GM12878 (cell line): ENCODE data around the gene ITGA11. TPM values are rescaled to one million over a fixed set of nuclear protein-coding genes. Genes with fewer than 3 reads are reported as not detected.

ENCODE experiments used
- ATAC-seq: fragments of 200-7000 bp; cut with Tn5 transposase; 3 replicates; pipeline ENCODE4 v1.9.1; 2020; ENCODE audit warnings: mild to moderate bottlenecking, moderate library complexity
- BruUV-seq: library from RNA; stranded (reverse); fragments of 400-500 nt; replicated peaks from 2 replicates; lab custom pipeline; 2021; lab: Mats Ljungman, UMichigan
- CTCF ChIA-PET: fragments of 300-600 bp; sonication (Branson Sonifier 250); formaldehyde crosslinking; extraction: SDS; loops from one replicate; lab custom pipeline; 2021; ENCODE audit warnings: inconsistent platforms; lab: Yijun Ruan, JAX
- POLR2A ChIA-PET: fragments of 350-600 bp; formaldehyde crosslinking; extraction: SDS; loops from one replicate; lab custom pipeline; 2021; ENCODE audit warnings: inconsistent platforms; lab: Charles Lee
- RAD21 ChIA-PET: fragments of 300-600 bp; sonication (Branson Sonifier 250); formaldehyde crosslinking; loops from one replicate; lab custom pipeline; 2023; ENCODE audit warnings: antibody characterized with exemption; ENCODE audit not compliant: unreplicated experiment; lab: Charles Lee
- SMC1A ChIA-PET: fragments of 300-600 bp; sonication (Branson Sonifier 250); formaldehyde crosslinking; loops from one replicate; lab custom pipeline; 2023; ENCODE audit not compliant: unreplicated experiment, uncharacterized antibody; lab: Charles Lee
- DNase-seq: peaks from one replicate; pipeline ENCODE4 v3.0.0-alpha.2; 2011; ENCODE audit warnings: low read depth, low spot score
- FAIRE-seq: peaks from 3 replicates; lab custom pipeline; 2011; peaks lifted over from hg19 to GRCh38; lab: Jason Lieb, UNC
- H2AFZ ChIP-seq: 2 replicates; pipeline ENCODE4 v1.6.0; 2011; ENCODE audit warnings: low read depth, low read length, control low read depth; ENCODE audit not compliant: control insufficient read depth
- H3K27ac ChIP-seq: 2 replicates; pipeline ENCODE4 v1.5.1; 2011; ENCODE audit warnings: control low read depth; ENCODE audit not compliant: control insufficient read depth, insufficient read depth
- H3K27me3 ChIP-seq, 2 experiments: replicated peaks in 1 of 2; 2 replicates each; pipeline versions ENCODE4 v1.6.0 to v1.6.1; 2011; ENCODE audit warnings: low read length in 1 of 2; ENCODE audit not compliant: control insufficient read depth in 2 of 2, insufficient read depth in 2 of 2
- H3K36me3 ChIP-seq, 2 experiments: 2 replicates each; pipeline ENCODE4 v1.5.1; 2011; ENCODE audit warnings: low read length in 1 of 2; ENCODE audit not compliant: control insufficient read depth in 2 of 2, insufficient read depth in 2 of 2
- H3K4me1 ChIP-seq: 2 replicates; pipeline ENCODE4 v1.6.1; 2011; ENCODE audit warnings: mild to moderate bottlenecking, low read length, moderate library complexity, mixed read lengths; ENCODE audit not compliant: control insufficient read depth, insufficient read depth
- H3K4me2 ChIP-seq: 2 replicates; pipeline ENCODE4 v1.6.0; 2011; ENCODE audit warnings: control low read depth; ENCODE audit not compliant: control insufficient read depth, insufficient read depth
- H3K4me3 ChIP-seq: fragments of 200-600 bp; sonication (generic); 2 replicates; pipeline ENCODE4 v1.5.1; 2016
- H3K79me2 ChIP-seq: 2 replicates; pipeline ENCODE4 v1.6.0; 2011; ENCODE audit warnings: low read length; ENCODE audit not compliant: control insufficient read depth, insufficient read depth
- H3K9ac ChIP-seq: 2 replicates; pipeline ENCODE4 v1.8.0; 2011; ENCODE audit warnings: low read length, control low read depth, mixed read lengths; ENCODE audit not compliant: control insufficient read depth, insufficient read depth
- H3K9me3 ChIP-seq: replicated peaks from 3 replicates; pipeline ENCODE4 v1.5.1; 2011; ENCODE audit warnings: mild to moderate bottlenecking, low read length; ENCODE audit not compliant: control insufficient read depth, insufficient read depth
- H4K20me1 ChIP-seq: 2 replicates; pipeline ENCODE4 v1.6.0; 2011; ENCODE audit not compliant: control insufficient read depth, insufficient read depth
- ATF7 ChIP-seq: fragments of 450-650 bp; IDR thresholded peaks from 2 replicates; pipeline ENCODE4 v1.6.1; 2016; ENCODE audit warnings: low read depth, mild to moderate bottlenecking
- BACH1 ChIP-seq: fragments of 450-650 bp; IDR thresholded peaks from 2 replicates; pipeline ENCODE4 v1.6.1; 2017; ENCODE audit warnings: mild to moderate bottlenecking, borderline replicate concordance
- KAT2A ChIP-seq: conservative IDR thresholded peaks from 2 replicates; pipeline ENCODE4 v1.6.1; 2011; ENCODE audit warnings: low read depth, low read length; ENCODE audit not compliant: control insufficient read depth
- RBBP5 ChIP-seq: fragments of 200-600 bp; sonication (generic); conservative IDR thresholded peaks from 2 replicates; pipeline ENCODE4 v1.6.1; 2016
- RFX5 ChIP-seq: IDR thresholded peaks from 2 replicates; pipeline ENCODE4 v1.6.1; 2011; ENCODE audit warnings: low read depth, low read length, improper control_type of control experiment
- WGBS: methylation state at CpG from one replicate; pipeline ENCODE4 v1.1.6; 2016; ENCODE audit warnings: low lambda C conversion rate; ENCODE audit not compliant: insufficient replicate concordance, insufficient coverage; ENCODE audit errors: missing lambda C conversion rate; 5-methylcytosine and 5-hydroxymethylcytosine counted together
- in situ Hi-C: fragments of 300-500 bp; cut with MboI; formaldehyde crosslinking; loops from 9 replicates; pipeline ENCODE4 v1.14.3; 2018; ENCODE audit warnings: mixed read lengths
- intact Hi-C: fragments of 100-400 bp; cut with micrococcal nuclease; formaldehyde crosslinking; loops from one replicate; pipeline ENCODE4 v1.14.2; 2022; ENCODE audit not compliant: unreplicated experiment
- polyA plus RNA-seq, 11 experiments: library from polyadenylated mRNA; depleted of rRNA in 4 of 11; unstranded in 6 of 11; stranded (reverse) in 5 of 11; fragments of >200 nt; fragmentation: Nextera tagmentation in 4 of 11; fragmentation: Illumina TruSeq in 1 of 11; extraction: Ambion mirVana in 4 of 11; extraction: Trizol in 1 of 11; gene quantifications; 1 replicate in 1 of 11; 2 replicates in 10 of 11; pipeline versions ENCODE4 v1.2.1 to v1.2.3, GENCODE V29; 2011 to 2016; ENCODE audit warnings: inconsistent platforms in 2 of 11, missing spikeins in 2 of 11, low read depth in 1 of 11
- total RNA-seq, 4 experiments: library from RNA; depleted of rRNA in 3 of 4; stranded (reverse); fragments of >200 nt in 3 of 4; fragmentation: Illumina TruSeq in 1 of 4; extraction: Trizol in 1 of 4; gene quantifications; 2 replicates each; pipeline versions ENCODE4 v1.2.1 to v1.2.3, GENCODE V29; 2013 to 2021
- TF ChIP-seq, protein P1 (sequence below): fragments of 450-650 bp; formaldehyde crosslinking; IDR thresholded peaks from 2 replicates; pipeline ENCODE4 v1.5.0; 2022; ENCODE audit warnings: mild to moderate bottlenecking, missing genetic modification characterization
- TF ChIP-seq, protein P2 (sequence below): fragments of 150-350 bp; IDR thresholded peaks from 2 replicates; pipeline ENCODE4 v1.6.1; 2016; ENCODE audit warnings: low read depth, low read length

ITGA11 gene
- total and polyA plus RNA-seq, 10 of the 15 experiments (the other 5 are each of a cell fraction or from before 2014, with no cell fraction given): under 0.01 to 0.36 (median 0.13) TPM; not detected in 1

DNA sequence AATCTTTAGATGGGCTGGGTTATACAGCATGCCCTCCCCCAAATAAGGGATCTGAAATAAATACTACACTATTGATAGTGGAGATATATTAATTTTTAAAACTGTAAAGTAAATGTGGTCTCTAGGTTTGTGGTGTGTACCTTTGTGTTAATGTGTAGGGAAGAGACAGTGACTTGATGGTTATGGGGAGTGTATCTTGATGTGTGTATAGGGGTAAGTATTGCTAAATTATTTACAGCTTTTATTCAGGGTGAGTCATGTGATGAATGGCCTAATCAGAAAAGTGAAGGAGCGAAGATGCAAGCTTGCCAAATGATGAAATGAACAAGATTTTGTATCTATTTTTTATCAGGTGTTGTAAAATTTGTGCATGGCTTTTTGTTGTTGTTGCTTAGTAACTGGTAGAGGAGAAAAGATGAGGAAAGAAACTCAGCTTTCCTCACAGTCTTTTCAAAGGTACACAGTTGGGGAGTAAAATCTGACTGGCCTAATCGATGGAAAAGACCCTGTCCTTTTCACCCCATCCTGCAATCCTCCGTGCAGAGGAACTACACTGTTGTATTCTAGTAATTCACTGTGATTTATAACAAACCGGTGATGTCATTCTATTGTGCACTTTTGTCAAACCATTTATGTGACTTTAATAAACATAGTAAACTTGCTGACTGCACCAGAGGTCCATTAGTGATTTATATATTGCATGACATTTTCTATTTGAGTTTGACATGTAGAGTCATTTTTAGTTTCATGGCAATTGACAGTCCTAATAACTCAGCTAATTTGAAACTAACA is 136.8 kb downstream of the ITGA11 start:
- POLR2A ChIA-PET: no interaction called here

More for the DNA sequence above, 136.8 kb downstream of the ITGA11 start:
- no peaks in the 10 kb centered on the region for H3K9me3 ChIP-seq
- ChIA-PET CTCF (interaction anchor here (1.1 to 3.9 kb wide), 3 partner anchors 12 to 42 kb away, joined by 5 to 30 read pairs (median 6); no protein-coding TSS in a partner anchor), RAD21 (interaction anchor here (1.0 kb wide), 1 partner anchor 11 kb away, joined by 3 read pairs; no protein-coding TSS in a partner anchor), SMC1A (interaction anchor here (0.9 to 4.3 kb wide), 4 partner anchors 11 to 42 kb away, joined by 3 to 20 read pairs (median 6); no protein-coding TSS in a partner anchor)
- no peaks in the 10 kb centered on the region for H3K27me3 ChIP-seq
- BruUV-seq: no TSS peak
- WGBS: 96% methylated on average over 4 of the region's 4 CpGs
- no peak for ATAC-seq
- no peak overlapping the region for H3K4me3 ChIP-seq
- FAIRE-seq: no peak
- H3K4me1 ChIP-seq: peaks cover 25% of the 10 kb centered on the region
- no peak overlapping the region for H2AFZ ChIP-seq
- peaks cover 7 to 14% of the 10 kb centered on the region in 2 experiments for H3K36me3 ChIP-seq
- DNase-seq: no peak
- peaks cover 16% of the 10 kb centered on the region for H3K79me2 ChIP-seq
- no peaks in the 10 kb centered on the region for H4K20me1 ChIP-seq
- in situ Hi-C loops: no loop called here
- no peak overlapping the region for H3K4me2 ChIP-seq
- H3K9ac ChIP-seq: no peak overlapping the region
- TF ChIP-seq, protein P1, sequence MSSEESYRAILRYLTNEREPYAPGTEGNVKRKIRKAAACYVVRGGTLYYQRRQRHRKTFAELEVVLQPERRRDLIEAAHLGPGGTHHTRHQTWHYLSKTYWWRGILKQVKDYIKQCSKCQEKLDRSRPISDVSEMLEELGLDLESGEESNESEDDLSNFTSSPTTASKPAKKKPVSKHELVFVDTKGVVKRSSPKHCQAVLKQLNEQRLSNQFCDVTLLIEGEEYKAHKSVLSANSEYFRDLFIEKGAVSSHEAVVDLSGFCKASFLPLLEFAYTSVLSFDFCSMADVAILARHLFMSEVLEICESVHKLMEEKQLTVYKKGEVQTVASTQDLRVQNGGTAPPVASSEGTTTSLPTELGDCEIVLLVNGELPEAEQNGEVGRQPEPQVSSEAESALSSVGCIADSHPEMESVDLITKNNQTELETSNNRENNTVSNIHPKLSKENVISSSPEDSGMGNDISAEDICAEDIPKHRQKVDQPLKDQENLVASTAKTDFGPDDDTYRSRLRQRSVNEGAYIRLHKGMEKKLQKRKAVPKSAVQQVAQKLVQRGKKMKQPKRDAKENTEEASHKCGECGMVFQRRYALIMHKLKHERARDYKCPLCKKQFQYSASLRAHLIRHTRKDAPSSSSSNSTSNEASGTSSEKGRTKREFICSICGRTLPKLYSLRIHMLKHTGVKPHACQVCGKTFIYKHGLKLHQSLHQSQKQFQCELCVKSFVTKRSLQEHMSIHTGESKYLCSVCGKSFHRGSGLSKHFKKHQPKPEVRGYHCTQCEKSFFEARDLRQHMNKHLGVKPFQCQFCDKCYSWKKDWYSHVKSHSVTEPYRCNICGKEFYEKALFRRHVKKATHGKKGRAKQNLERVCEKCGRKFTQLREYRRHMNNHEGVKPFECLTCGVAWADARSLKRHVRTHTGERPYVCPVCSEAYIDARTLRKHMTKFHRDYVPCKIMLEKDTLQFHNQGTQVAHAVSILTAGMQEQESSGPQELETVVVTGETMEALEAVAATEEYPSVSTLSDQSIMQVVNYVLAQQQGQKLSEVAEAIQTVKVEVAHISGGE: no peak
- TF ChIP-seq RBBP5 (no peak), RFX5 (no peak), BACH1 (no peak), ATF7 (peak; percentile 26; the same call in 1 of the 2 replicates), KAT2A (no peak)
- TF ChIP-seq, protein P2, sequence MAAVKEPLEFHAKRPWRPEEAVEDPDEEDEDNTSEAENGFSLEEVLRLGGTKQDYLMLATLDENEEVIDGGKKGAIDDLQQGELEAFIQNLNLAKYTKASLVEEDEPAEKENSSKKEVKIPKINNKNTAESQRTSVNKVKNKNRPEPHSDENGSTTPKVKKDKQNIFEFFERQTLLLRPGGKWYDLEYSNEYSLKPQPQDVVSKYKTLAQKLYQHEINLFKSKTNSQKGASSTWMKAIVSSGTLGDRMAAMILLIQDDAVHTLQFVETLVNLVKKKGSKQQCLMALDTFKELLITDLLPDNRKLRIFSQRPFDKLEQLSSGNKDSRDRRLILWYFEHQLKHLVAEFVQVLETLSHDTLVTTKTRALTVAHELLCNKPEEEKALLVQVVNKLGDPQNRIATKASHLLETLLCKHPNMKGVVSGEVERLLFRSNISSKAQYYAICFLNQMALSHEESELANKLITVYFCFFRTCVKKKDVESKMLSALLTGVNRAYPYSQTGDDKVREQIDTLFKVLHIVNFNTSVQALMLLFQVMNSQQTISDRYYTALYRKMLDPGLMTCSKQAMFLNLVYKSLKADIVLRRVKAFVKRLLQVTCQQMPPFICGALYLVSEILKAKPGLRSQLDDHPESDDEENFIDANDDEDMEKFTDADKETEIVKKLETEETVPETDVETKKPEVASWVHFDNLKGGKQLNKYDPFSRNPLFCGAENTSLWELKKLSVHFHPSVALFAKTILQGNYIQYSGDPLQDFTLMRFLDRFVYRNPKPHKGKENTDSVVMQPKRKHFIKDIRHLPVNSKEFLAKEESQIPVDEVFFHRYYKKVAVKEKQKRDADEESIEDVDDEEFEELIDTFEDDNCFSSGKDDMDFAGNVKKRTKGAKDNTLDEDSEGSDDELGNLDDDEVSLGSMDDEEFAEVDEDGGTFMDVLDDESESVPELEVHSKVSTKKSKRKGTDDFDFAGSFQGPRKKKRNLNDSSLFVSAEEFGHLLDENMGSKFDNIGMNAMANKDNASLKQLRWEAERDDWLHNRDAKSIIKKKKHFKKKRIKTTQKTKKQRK: no peak
- intact Hi-C loops: no loop called here
- no peak overlapping the region for H3K27ac ChIP-seq
